GM21515 (cell line): ENCODE measurements around the gene FUT1.
"Not testable (repeated sequence)": the region's sequence is repeated elsewhere in the genome, so short reads cannot be mapped to it uniquely, and the experiment has no call there.

Experiments
- ATAC-seq: cut with Tn5 transposase; IDR thresholded peaks from one replicate; pipeline ENCODE4 v1.9.1; 2021; ENCODE audit not compliant: unreplicated experiment

Gene FUT1

GRCh38 chr19:48752496-48753365, at the start of gene FUT1:
Gene FUT1 (minus strand): TSS chr19:48752641. CDS start chr19:48751281, 1,360 bp downstream.
- no peak for ATAC-seq

GRCh38 chr19:48799358-48800300, 47.2 kb upstream of the FUT1 start:
- no peak for ATAC-seq

GRCh38 chr19:48798937-48799336, 46.5 kb upstream of the FUT1 start:
- ATAC-seq: no peak

DNA sequence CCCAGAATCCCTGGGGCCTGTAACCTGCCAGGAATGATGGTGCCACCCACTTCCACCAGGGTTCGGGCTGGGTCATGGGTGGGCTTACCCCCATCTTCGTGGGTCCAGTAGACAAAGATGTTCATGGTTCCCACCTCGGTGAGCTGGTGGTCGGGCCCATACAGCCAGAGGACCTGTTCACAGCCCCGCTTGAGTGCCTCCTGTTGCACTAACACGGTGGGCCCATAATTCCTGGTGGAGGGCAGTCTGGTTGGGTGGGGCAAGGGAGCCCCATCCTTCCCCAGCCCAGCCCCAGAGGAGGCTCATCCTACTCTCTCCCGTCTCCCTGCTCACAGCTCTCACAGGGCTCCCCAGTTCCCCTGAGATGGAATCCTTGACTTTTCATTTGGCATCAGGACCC, 44.7 kb upstream of the FUT1 start:
- ATAC-seq: no peak

DNA sequence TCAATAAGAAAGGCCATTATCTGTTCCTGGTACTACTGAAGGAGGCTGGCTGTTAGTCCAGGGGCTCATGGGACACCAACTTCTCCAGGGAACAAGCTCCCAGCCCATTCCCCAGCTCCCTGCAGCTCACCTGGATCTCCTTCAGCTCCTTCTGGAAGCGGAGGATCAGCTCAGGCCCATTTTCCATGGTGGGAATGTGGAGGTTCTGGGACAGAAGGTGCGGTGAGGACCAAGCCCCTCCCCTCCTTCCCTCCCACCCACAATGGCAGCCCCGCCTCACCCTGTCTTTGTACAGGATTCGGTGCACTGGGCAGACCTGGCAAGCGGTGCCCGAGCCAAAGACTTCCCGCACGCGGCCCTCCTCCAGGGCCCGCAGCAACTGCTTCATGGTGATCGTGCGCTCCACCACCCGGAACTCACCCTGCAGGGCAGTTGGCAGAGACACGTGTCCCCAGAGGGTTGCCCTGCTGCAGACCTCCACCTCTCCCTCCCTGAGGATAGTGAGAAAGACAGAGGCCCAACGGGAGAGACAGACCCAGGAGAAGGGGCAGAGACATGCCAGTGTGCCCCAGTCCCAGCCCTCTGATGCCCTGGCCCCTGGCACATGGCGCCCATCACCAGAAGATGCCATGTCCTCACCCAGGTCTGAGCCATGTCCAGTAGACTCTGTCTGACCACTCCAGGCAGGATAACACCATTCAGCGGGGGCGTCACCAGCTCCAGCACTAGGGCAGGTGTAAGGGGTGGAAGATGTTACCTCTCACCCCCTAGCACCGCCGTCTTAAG, 44.0 kb upstream of the FUT1 start:
- ATAC-seq: no peak

DNA sequence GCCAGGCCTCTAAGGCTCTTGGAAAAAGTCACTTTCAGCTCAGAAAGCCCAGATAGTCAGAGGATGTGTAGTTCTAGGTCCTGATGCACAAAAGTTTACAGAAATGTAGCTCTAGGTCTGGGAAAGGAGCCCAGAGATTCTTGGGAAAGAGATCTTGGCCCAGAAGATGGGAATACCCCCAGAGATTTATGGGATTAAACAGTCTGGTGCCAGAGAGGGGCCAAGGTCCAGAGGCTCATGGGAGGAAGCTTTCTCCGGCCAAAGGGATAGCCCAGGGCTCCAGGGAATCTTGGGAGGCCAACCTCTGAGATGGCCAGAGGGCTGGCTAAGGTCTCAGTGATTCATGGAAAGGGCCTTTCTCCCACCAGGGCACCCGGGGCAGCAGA, 43.2 kb upstream of the FUT1 start:
- ATAC-seq: no peak

DNA sequence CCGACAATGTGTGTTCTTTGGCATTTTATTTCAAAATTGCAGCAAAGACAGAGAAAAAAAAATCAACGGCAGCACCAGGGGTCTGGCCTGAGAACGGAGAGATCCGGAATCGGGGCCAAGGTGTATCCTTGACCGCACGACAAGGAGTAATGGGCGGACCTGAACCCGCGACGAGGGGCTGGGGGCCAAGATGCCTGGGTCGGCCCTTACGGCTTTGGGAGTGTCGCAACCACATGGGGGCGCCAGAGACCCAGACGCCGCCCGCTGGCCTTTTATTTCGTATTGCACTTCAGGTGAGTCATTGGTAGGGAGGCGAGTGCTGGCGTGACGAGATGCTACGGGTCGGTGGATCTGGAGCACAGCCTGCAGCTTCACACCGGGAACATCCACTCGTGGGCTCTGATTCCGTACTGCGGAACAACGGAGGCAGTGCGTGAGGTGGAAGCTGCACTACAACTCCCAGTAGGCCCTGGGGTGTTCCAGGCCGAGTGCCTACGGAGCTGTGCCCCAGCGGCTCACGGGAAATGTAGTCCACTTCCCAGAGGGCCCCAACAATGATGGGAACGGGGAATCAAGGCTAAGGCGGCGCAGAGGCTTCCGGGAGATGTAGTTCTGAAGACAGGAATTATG, 42.7 kb upstream of the FUT1 start:
- ATAC-seq: peak; percentile 72

GRCh38 chr19:48794291-48794690, 41.9 kb upstream of the FUT1 start:
- ATAC-seq: no peak

- no peak for ATAC-seq
Measured at GRCh38 chr19:48793271-48793670, 40.8 kb upstream of the FUT1 start.

DNA sequence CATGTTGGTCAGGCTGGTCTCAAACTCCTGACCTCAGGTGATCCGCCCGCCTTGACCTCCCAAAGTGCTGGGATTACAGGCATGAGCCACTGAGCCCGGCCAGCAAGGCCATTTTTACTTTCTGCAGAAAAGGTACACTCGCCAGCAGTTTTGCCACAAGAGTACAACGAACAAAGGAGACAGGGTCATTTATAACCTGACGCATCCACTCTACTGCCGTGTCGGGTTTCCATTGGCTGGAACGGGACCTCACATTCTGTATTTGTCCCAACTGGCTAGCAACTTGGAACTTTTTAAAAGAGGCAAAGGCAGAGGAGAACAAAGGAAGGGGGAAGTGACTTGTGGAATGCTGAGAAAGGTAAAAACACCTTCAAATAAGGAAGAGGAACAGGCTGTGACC, 34.9 kb upstream of the FUT1 start:
- ATAC-seq: not testable (repeated sequence)

GRCh38 chr19:48786422-48786821, 34.0 kb upstream of the FUT1 start:
- ATAC-seq: not testable (repeated sequence)

GRCh38 chr19:48784527-48784926, 32.1 kb upstream of the FUT1 start:
- no peak for ATAC-seq

- ATAC-seq: no peak
Measured at GRCh38 chr19:48780631-48781391, 28.4 kb upstream of the FUT1 start.

DNA sequence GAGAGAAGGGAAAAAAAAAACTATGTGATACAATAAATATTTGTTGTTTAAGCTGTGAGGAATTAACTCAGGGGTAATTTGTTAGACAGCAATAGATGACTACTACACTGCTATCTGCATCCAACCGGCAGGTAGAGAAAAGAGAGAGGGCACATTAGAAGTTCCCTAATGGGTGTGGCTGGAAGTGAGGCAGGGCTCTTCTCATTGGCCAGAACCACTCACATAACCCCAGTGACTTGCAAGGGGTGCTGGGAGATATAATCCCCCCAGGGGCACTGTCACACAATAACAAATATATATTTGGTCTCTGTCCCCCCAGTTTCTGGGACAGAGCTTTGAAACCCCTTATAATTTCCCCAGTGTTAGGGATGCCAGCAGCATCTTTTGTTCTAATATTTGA, 27.2 kb upstream of the FUT1 start:
- no peak for ATAC-seq

DNA sequence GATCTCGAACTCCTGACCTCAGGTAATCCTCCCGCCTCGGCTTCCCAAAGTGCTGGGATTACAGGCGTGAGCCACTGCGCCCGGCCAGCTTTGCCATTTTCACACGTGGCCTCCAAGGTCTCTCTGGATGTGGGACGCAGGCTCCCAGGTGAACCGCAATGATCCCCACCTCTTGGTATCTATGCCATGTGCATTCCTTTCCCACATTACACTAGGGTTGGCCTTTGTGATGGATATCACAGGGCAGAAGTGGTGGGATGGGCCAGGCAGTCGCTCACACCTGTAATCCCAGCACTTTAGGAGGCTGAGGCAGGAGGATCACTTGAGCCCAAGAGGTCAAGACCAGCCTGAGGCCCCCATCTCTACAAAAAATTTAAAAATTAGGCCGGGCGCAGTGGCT, 25.3 kb upstream of the FUT1 start:
- ATAC-seq: no peak

DNA sequence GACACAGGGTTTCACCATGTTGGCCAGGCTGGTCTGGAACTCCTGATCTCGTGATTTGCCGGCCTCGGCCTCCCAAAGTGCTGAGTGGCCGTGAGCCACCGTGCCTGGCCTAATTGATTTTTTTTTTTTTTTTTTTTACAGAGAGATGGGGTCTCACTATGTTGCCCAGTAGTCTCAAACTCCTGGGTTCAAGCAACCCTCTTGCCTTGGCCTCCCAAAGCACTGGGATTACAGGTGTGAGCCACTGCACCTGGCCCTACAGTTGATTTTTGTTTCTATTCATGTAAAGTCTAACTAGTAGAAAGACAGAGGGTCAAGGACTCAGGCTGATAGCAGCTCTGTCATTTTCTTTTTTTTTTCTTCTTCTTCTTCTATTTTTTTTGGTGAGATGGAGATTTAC, 24.7 kb upstream of the FUT1 start:
- no peak for ATAC-seq

DNA sequence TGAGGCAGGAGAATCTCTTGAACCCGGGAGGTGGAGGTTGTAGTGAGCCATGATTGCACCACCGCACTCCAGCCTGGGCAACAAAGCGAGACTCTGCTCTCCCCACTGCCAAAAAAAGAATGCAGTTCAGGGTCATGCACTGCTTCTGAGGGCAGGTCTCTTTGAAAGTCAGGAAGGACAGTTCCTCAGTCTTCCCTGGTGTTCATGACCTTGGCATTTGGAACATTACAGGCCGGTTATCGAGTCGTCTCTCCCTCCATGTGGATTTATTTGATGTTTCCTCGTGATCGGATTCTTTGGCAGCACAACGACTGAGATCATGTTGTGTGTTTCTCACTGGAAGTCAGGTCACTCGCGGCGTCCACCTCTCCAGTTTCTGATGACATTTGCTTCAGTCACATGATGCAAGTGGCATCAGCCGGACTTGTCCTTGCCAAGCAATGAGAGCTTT, 20.1 kb upstream of the FUT1 start:
- ATAC-seq: no peak

GRCh38 chr19:48770734-48771472, 18.5 kb upstream of the FUT1 start:
- ATAC-seq: no peak

- no peak for ATAC-seq
Measured at GRCh38 chr19:48770266-48770665, 17.8 kb upstream of the FUT1 start.
